ENCODE results near the gene ITGA11. TPM values are rescaled to one million over a fixed set of nuclear protein-coding genes. Genes with fewer than 3 reads are reported as not detected.
A peak's percentile ranks its signal among the peaks of the same experiment; 100 is the strongest.

ITGA11 gene
- total and polyA plus RNA-seq, 4 experiments from 2014 or later, result not detected

DNA sequence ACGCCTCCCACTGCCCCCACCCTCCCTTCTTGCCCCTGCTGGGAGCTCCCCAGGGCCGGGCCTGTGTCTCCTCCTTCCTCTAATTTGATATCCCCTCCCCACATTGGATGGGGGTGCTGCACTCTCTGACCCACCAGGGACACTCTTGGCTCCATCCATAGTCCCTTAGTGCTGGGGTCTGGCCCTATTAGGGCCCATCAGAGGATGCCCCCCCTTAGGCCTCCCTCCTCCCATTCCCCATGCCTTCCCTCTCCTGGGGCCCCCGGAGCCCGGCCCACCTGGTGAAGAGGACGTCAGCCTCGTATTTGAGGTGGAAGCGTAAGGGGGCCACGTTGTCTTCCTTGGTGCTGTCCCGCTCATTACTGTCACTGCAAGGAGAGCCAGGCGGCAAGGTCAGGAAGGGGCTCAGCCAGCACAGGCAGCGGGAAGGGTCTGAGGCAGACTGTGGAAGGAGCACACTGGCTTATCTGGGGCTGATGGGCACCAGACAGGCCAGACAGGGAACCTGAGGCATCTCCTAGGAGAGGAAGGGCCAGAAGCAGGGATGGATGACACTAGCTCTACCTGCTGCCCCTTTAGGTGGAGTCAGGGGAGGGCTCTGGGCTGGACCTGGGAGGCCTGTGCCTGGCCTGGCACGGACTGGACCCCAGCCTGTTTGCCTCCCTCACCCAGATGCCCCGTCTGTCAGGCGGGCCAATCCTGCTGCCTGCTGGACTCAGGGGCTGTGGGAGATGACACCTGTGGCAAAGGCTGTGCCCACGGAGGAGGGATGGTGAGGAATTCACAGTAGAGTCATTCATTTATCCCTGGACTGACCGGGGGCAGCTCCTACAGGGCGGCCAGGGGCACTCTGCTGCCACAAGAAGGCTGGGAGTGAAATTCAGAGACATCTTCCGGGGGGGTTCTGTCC, 118.2 kb downstream of the ITGA11 start:
- Mint-ChIP-seq H3K4me3 (no peak overlapping the region), H3K36me3 (no peaks in the 10 kb centered on the region), H3K27ac (peak overlapping the region in 1 of 7 donors; percentile 44), H3K9me3 (no peaks in the 10 kb centered on the region), H3K27me3 (peaks cover 0 to 4% of the 10 kb centered on the region in 2 donors), H3K4me1 (no peaks in the 10 kb centered on the region)
- DNase-seq, result no peak
- Histone ChIP-seq H3K27ac (ENCODE audit: low read depth, low read length) (no peak overlapping the region), H3K4me3 (ENCODE audit: low read length in 2 of 2) (no peak overlapping the region), H3K9me3 (ENCODE audit: control insufficient read depth in 1 of 2, low read length in 2 of 2) (no peaks in the 10 kb centered on the region), H3K27me3 (ENCODE audit: insufficient read depth, low read length) (no peaks in the 10 kb centered on the region), H3K36me3 (ENCODE audit: insufficient read depth, low read length) (no peaks in the 10 kb centered on the region), H3K4me1 (ENCODE audit: insufficient read depth, low read length) (no peaks in the 10 kb centered on the region)
- ChIA-PET POLR2A (ENCODE audit: partially characterized antibody) (no interaction called here), CTCF (ENCODE audit: partially characterized antibody) (interaction anchor here (2.5 kb wide), 1 partner anchor 7 kb away, joined by 16 read pairs; no protein-coding TSS in a partner anchor)
- intact Hi-C loops (cut with micrococcal nuclease), result no loop called here

DNA sequence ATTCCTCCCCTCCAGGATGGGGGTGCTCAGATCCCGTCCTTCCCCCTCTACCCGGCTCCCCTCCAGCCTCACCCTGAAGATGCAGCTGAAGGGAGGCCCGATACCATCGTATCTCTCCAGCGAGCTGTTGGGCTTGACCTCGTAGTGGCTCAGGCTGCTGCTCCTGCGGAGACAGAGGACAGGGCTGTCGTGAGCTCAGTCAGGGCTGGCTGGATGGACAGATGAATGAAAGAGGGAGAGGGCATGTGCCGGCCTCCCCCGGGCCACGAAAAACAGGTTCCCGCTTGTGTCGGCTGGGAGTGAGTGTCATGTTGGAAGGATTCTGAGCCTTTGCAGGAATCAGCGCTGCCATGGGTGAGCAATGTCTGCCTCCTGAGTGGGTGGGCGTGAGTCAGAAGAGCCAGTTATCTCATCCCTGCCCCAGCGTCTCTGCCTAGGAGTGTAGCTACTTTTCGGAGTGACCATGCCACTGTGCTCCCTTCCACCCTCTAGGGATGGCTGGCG, 119.2 kb downstream of the ITGA11 start:
- Histone ChIP-seq H3K27me3 (ENCODE audit: insufficient read depth, low read length) (no peaks in the 10 kb centered on the region), H3K4me3 (ENCODE audit: low read length in 2 of 2) (no peak overlapping the region), H3K9me3 (ENCODE audit: control insufficient read depth in 1 of 2, low read length in 2 of 2) (no peaks in the 10 kb centered on the region), H3K36me3 (ENCODE audit: insufficient read depth, low read length) (no peaks in the 10 kb centered on the region), H3K27ac (ENCODE audit: low read depth, low read length) (no peak overlapping the region), H3K4me1 (ENCODE audit: insufficient read depth, low read length) (no peaks in the 10 kb centered on the region)
- Mint-ChIP-seq H3K36me3 (no peaks in the 10 kb centered on the region), H3K27ac (no peak overlapping the region), H3K9me3 (no peaks in the 10 kb centered on the region), H3K4me1 (no peaks in the 10 kb centered on the region), H3K27me3 (peaks cover 0 to 4% of the 10 kb centered on the region in 2 donors), H3K4me3 (no peak overlapping the region)
- intact Hi-C loops (cut with micrococcal nuclease), result no loop called here
- ChIA-PET CTCF (ENCODE audit: partially characterized antibody) (no interaction called here), POLR2A (ENCODE audit: partially characterized antibody) (no interaction called here)
- no peak for DNase-seq

- Mint-ChIP-seq H3K27me3 (peaks cover 0 to 4% of the 10 kb centered on the region in 2 donors), H3K4me3 (no peak overlapping the region), H3K36me3 (no peaks in the 10 kb centered on the region), H3K27ac (no peak overlapping the region), H3K4me1 (peaks cover 0 to under 1% (median under 1%) of the 10 kb centered on the region in 4 donors), H3K9me3 (no peaks in the 10 kb centered on the region)
- Histone ChIP-seq H3K27ac (ENCODE audit: low read depth, low read length) (no peak overlapping the region), H3K36me3 (ENCODE audit: insufficient read depth, low read length) (no peaks in the 10 kb centered on the region), H3K27me3 (ENCODE audit: insufficient read depth, low read length) (no peaks in the 10 kb centered on the region), H3K4me1 (ENCODE audit: insufficient read depth, low read length) (no peaks in the 10 kb centered on the region), H3K4me3 (ENCODE audit: low read length in 2 of 2) (no peak overlapping the region), H3K9me3 (ENCODE audit: control insufficient read depth in 1 of 2, low read length in 2 of 2) (no peaks in the 10 kb centered on the region)
- DNase-seq, result no peak
- CTCF ChIA-PET (ENCODE audit: partially characterized antibody), result interaction anchor here (1.8 kb wide), 1 partner anchor 59 kb away, joined by 6 read pairs; no protein-coding TSS in a partner anchor
- POLR2A ChIA-PET (ENCODE audit: partially characterized antibody), result no interaction called here
- intact Hi-C loops (cut with micrococcal nuclease), result no loop called here
Observed at GRCh38 chr15:68311859-68312557, 120.0 kb downstream of the ITGA11 start.

- no peaks in the 10 kb centered on the region for H3K36me3 ChIP-seq (ENCODE audit: insufficient read depth, low read length)
- no peaks in the 10 kb centered on the region for H3K9me3 ChIP-seq (ENCODE audit: control insufficient read depth in 1 of 2, low read length in 2 of 2)
- no peak overlapping the region for H3K27ac ChIP-seq (ENCODE audit: low read depth, low read length)
- Mint-ChIP-seq H3K4me1 (peaks cover 4 to 6% (median 5%) of the 10 kb centered on the region in 4 donors), H3K9me3 (no peaks in the 10 kb centered on the region), H3K27ac (no peak overlapping the region), H3K4me3 (no peak overlapping the region), H3K36me3 (no peaks in the 10 kb centered on the region), H3K27me3 (peaks cover 0 to under 1% of the 10 kb centered on the region in 2 donors)
- DNase-seq, result no peak
- intact Hi-C loops (cut with micrococcal nuclease), result no loop called here
- ChIA-PET POLR2A (ENCODE audit: partially characterized antibody) (no interaction called here), CTCF (ENCODE audit: partially characterized antibody) (interaction anchor here (1.8 kb wide), 1 partner anchor 59 kb away, joined by 6 read pairs; no protein-coding TSS in a partner anchor)
- no peak overlapping the region for H3K4me3 ChIP-seq (ENCODE audit: low read length in 2 of 2)
- no peaks in the 10 kb centered on the region for H3K27me3 ChIP-seq (ENCODE audit: insufficient read depth, low read length)
- no peaks in the 10 kb centered on the region for H3K4me1 ChIP-seq (ENCODE audit: insufficient read depth, low read length)
Observed at GRCh38 chr15:68311464-68311835, 120.5 kb downstream of the ITGA11 start.

DNA sequence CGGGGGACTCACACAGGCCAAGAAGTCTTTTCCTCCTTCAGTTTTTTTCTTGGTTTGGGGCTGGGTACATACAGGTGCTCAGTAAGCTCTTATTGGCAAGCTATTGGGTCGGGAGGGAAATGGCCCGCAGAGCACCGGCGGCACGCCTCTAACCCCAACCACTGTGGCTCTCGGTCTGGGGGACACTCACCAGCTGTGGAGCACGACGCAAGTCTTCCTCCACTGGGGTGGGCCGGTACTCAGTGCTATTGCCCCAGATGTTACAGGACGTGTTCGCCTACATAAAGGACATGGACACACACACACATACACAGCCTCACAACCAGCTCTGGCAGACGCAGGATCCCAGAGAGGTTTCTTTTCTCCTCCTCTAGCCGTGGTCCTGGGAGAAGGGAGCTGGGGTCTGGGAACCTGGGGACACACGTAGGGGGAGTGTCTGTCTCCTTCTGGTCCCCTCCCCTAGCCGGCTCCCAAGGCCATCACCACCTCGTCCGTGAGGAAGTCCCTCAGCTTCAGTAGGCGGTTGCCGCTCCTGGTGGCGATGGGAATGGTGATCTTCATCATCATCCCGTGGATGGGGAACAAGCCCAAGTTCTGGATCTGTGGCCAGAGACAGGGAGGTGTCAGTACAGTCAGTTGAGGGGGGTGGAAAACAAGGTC, 121.0 kb downstream of the ITGA11 start:
- ChIA-PET POLR2A (ENCODE audit: partially characterized antibody) (no interaction called here), CTCF (ENCODE audit: partially characterized antibody) (interaction anchor here (0.6 to 1.8 kb wide), 3 partner anchors 42 to 73 kb away, joined by 3 to 6 read pairs (median 5); no protein-coding TSS in a partner anchor)
- no peaks in the 10 kb centered on the region for H3K9me3 ChIP-seq (ENCODE audit: control insufficient read depth in 1 of 2, low read length in 2 of 2)
- H3K36me3 ChIP-seq (ENCODE audit: insufficient read depth, low read length), result no peaks in the 10 kb centered on the region
- Mint-ChIP-seq H3K9me3 (no peaks in the 10 kb centered on the region), H3K4me1 (peaks cover 8 to 11% (median 9%) of the 10 kb centered on the region in 4 donors), H3K27me3 (peaks cover 0 to 4% of the 10 kb centered on the region in 2 donors), H3K27ac (no peak overlapping the region), H3K4me3 (no peak overlapping the region), H3K36me3 (no peaks in the 10 kb centered on the region)
- no peaks in the 10 kb centered on the region for H3K27me3 ChIP-seq (ENCODE audit: insufficient read depth, low read length)
- DNase-seq, result no peak
- H3K4me1 ChIP-seq (ENCODE audit: insufficient read depth, low read length), result no peaks in the 10 kb centered on the region
- intact Hi-C loops (cut with micrococcal nuclease), result no loop called here
- no peak overlapping the region for H3K4me3 ChIP-seq (ENCODE audit: low read length in 2 of 2)
- no peak overlapping the region for H3K27ac ChIP-seq (ENCODE audit: low read depth, low read length)

DNA sequence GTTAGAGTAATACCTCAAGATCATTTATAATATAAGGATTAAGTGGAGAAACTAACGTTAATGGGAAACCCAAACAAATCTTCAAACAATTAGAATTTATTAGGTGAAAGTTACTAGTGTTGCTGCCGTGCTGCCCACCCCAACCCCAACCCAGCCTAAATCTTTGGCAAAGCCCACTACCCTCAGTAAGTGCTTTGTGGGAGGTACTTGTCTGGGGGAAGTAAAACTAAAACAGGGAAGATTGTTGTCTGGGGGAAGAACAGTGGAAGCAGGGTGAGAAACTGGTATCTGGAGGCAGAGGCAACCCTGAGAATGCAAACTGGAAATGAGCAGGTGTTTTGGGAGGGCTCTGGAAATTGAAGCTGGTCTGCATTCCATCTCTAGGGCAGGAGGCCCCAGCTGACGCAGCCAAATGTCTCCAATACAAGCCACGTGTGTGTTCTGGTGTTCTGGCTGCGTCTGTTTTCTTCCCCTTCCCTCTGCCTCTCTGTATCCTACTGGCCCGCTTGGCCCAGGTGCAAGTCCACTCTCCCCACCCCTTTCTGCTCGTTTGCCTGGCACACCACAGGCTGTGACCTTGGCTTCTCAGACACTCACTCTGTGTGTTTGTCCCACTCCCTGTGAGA, 121.7 kb downstream of the ITGA11 start:
- ChIA-PET CTCF (ENCODE audit: partially characterized antibody) (interaction anchor here (0.6 to 8.0 kb wide), 5 partner anchors 41 to 74 kb away, joined by 3 to 95 read pairs (median 5); no protein-coding TSS in a partner anchor), POLR2A (ENCODE audit: partially characterized antibody) (no interaction called here)
- H3K27me3 Mint-ChIP-seq, result peaks cover 0 to 4% of the 10 kb centered on the region in 2 donors
- no peaks in the 10 kb centered on the region for H3K9me3 Mint-ChIP-seq
- peaks cover 8 to 12% (median 9%) of the 10 kb centered on the region in 4 donors for H3K4me1 Mint-ChIP-seq
- H3K4me1 ChIP-seq (ENCODE audit: insufficient read depth, low read length), result no peaks in the 10 kb centered on the region
- H3K9me3 ChIP-seq (ENCODE audit: control insufficient read depth in 1 of 2, low read length in 2 of 2), result no peaks in the 10 kb centered on the region
- H3K36me3 ChIP-seq (ENCODE audit: insufficient read depth, low read length), result no peaks in the 10 kb centered on the region
- no peak overlapping the region for H3K27ac ChIP-seq (ENCODE audit: low read depth, low read length)
- DNase-seq, result no peak
- intact Hi-C loops (cut with micrococcal nuclease), result no loop called here
- H3K4me3 Mint-ChIP-seq, result no peak overlapping the region
- no peaks in the 10 kb centered on the region for H3K36me3 Mint-ChIP-seq
- no peaks in the 10 kb centered on the region for H3K27me3 ChIP-seq (ENCODE audit: insufficient read depth, low read length)
- H3K27ac Mint-ChIP-seq, result peak overlapping the region in 2 of 7 donors; percentile 48 to 66
- no peak overlapping the region for H3K4me3 ChIP-seq (ENCODE audit: low read length in 2 of 2)
